Smooth muscle cell (in vitro differentiated cells): ENCODE measurements around the gene KMT5C. TPM values are rescaled to one million over a fixed set of nuclear protein-coding genes. Genes with fewer than 3 reads are reported as not detected.

Experiments used
- DNase-seq: peaks from one replicate; lab custom pipeline; 2025; ENCODE audit not compliant: unreplicated experiment; lab: John Stamatoyannopoulos, UW
- H2AFZ ChIP-seq: fragments of 200-600 bp; sonication (generic); 2 replicates; pipeline ENCODE4 v1.6.0; 2016; ENCODE audit warnings: antibody characterized with exemption, low read depth, mild to moderate bottlenecking
- H3F3A ChIP-seq: fragments of 200-600 bp; sonication (generic); 2 replicates; pipeline ENCODE4 v1.6.0; 2017; ENCODE audit warnings: antibody characterized with exemption, low read depth
- H3K27ac ChIP-seq: fragments of 200-600 bp; sonication (generic); 2 replicates; pipeline ENCODE4 v1.5.1; 2016; ENCODE audit warnings: low read depth, mild to moderate bottlenecking
- H3K27me3 ChIP-seq: fragments of 200-600 bp; sonication (generic); 2 replicates; pipeline ENCODE4 v1.6.1; 2016; ENCODE audit warnings: low read depth, mild to moderate bottlenecking
- H3K36me3 ChIP-seq: fragments of 200-600 bp; sonication (generic); 2 replicates; pipeline ENCODE4 v1.5.1; 2016; ENCODE audit warnings: low read depth
- H3K4me1 ChIP-seq: fragments of 200-600 bp; sonication (generic); 2 replicates; pipeline ENCODE4 v1.5.1; 2016; ENCODE audit warnings: low read depth
- H3K4me2 ChIP-seq: fragments of 200-600 bp; sonication (generic); 2 replicates; pipeline ENCODE4 v1.6.0; 2016; ENCODE audit warnings: mild to moderate bottlenecking
- H3K4me3 ChIP-seq: fragments of 200-600 bp; sonication (generic); 2 replicates; pipeline ENCODE4 v1.5.1; 2016; ENCODE audit warnings: mild to moderate bottlenecking
- H3K79me2 ChIP-seq: fragments of 200-600 bp; sonication (generic); 2 replicates; pipeline ENCODE4 v1.6.0; 2016; ENCODE audit warnings: low read depth, mild to moderate bottlenecking
- H3K9ac ChIP-seq: fragments of 200-600 bp; sonication (generic); 2 replicates; pipeline ENCODE4 v1.6.0; 2016; ENCODE audit warnings: low read depth
- H3K9me3 ChIP-seq: fragments of 200-600 bp; sonication (generic); replicated peaks from 2 replicates; pipeline ENCODE4 v1.5.1; 2016; ENCODE audit warnings: low read depth
- H4K20me1 ChIP-seq: fragments of 200-600 bp; sonication (generic); 2 replicates; pipeline ENCODE4 v1.6.0; 2016; ENCODE audit warnings: low read depth
- WGBS: methylation state at CpG from one replicate; pipeline ENCODE4 v1.1.7; 2016; ENCODE audit warnings: low lambda C conversion rate; 5-methylcytosine and 5-hydroxymethylcytosine counted together
- polyA plus RNA-seq: library from polyadenylated mRNA; unstranded; fragments of >200 nt; fragmentation: Nextera tagmentation; extraction: Ambion mirVana; gene quantifications from 2 replicates; pipeline ENCODE4 v1.2.1, GENCODE V29; 2016
- total RNA-seq: library from RNA; depleted of rRNA; stranded (reverse); fragments of >200 nt; gene quantifications from 2 replicates; pipeline ENCODE4 v1.2.3, GENCODE V29; 2014
- TF ChIP-seq, protein P1 (sequence below): fragments of 200-600 bp; sonication (generic); IDR thresholded peaks from 2 replicates; pipeline ENCODE4 v1.5.1; 2017; ENCODE audit warnings: borderline replicate concordance, mild to moderate bottlenecking, antibody characterized with exemption; ENCODE audit not compliant: insufficient read depth, poor library complexity, severe bottlenecking

The KMT5C gene
- total and polyA plus RNA-seq, 2 experiments from 2014 or later = 23.2 to 26.1 TPM

DNA sequence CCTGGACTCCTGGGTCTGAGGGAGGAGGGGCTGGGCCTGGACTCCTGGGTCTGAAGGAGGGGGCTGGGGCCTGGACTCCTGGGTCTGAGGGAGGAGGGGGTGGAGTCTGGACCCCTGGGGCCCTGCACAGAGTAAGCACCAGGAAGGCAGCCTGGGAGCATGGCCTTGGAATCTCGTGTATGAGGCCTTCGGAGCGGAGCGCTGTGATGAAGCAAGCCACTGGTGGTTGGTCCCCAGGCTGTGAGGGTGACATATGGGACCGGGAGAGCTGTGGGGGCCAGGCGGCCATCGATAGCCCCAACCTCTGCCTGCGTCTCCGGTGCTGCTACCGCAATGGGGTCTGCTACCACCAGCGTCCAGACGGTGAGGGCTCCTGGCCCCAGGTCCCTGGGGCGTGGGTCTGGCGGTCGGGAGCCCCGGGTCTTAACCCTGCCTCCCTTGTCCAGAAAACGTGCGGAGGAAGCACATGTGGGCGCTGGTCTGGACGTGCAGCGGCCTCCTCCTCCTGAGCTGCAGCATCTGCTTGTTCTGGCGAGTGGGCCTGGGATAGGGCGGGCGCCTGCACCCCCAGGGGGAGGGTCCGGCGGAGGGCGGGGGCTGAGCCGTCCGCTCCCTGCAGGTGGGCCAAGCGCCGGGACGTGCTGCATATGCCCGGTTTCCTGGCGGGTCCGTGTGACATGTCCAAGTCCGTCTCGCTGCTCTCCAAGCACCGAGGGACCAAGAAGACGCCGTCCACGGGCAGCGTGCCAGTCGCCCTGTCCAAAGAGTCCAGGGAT lies 37.9 kb downstream of the KMT5C start:
- 23% methylated on average over 34 of the region's 43 CpGs for WGBS
- DNase-seq = no peak
- Histone ChIP-seq H3K9ac (no peak overlapping the region), H3K27me3 (no peaks in the 10 kb centered on the region), H3K4me3 (no peak overlapping the region), H3K27ac (no peak overlapping the region), H2AFZ (no peak overlapping the region), H4K20me1 (no peaks in the 10 kb centered on the region), H3K79me2 (no peaks in the 10 kb centered on the region), H3K9me3 (no peaks in the 10 kb centered on the region), H3K4me2 (peak overlapping the region; percentile 66), H3F3A (no peaks in the 10 kb centered on the region), H3K4me1 (peaks cover 37% of the 10 kb centered on the region), H3K36me3 (no peaks in the 10 kb centered on the region)
- TF ChIP-seq, protein P1, sequence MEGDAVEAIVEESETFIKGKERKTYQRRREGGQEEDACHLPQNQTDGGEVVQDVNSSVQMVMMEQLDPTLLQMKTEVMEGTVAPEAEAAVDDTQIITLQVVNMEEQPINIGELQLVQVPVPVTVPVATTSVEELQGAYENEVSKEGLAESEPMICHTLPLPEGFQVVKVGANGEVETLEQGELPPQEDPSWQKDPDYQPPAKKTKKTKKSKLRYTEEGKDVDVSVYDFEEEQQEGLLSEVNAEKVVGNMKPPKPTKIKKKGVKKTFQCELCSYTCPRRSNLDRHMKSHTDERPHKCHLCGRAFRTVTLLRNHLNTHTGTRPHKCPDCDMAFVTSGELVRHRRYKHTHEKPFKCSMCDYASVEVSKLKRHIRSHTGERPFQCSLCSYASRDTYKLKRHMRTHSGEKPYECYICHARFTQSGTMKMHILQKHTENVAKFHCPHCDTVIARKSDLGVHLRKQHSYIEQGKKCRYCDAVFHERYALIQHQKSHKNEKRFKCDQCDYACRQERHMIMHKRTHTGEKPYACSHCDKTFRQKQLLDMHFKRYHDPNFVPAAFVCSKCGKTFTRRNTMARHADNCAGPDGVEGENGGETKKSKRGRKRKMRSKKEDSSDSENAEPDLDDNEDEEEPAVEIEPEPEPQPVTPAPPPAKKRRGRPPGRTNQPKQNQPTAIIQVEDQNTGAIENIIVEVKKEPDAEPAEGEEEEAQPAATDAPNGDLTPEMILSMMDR = no peak

DNA sequence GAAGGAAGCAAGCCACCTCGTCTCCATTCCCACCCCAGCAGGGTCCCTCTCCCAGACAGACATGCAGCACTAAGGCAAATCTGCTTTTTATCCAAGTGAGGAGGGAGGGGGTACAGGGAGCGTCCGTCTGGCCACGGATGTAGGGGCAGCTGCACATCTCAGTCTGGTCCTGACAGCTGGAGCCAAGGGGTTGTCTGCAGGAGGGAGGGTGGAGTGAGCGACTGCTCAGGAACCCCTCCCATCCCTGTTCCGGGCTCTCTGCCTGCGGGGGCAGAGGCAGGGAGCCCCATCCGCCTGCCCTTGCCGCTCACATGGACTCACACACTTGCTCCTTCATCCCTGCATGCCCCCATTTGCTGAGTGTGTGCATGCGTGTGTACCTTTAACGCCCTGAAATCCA lies 39.5 kb downstream of the KMT5C start:
- Histone ChIP-seq H3K79me2 (no peaks in the 10 kb centered on the region), H3K9ac (no peak overlapping the region), H3K4me1 (peaks cover 32% of the 10 kb centered on the region), H4K20me1 (no peaks in the 10 kb centered on the region), H3K27ac (no peak overlapping the region), H3K36me3 (no peaks in the 10 kb centered on the region), H3F3A (no peaks in the 10 kb centered on the region), H3K4me3 (no peak overlapping the region), H3K9me3 (no peaks in the 10 kb centered on the region), H3K27me3 (no peaks in the 10 kb centered on the region), H3K4me2 (no peak overlapping the region), H2AFZ (no peak overlapping the region)
- WGBS = 74% methylated on average over 11 of the region's 11 CpGs
- DNase-seq = no peak
- TF ChIP-seq, protein P1 = no peak

DNA sequence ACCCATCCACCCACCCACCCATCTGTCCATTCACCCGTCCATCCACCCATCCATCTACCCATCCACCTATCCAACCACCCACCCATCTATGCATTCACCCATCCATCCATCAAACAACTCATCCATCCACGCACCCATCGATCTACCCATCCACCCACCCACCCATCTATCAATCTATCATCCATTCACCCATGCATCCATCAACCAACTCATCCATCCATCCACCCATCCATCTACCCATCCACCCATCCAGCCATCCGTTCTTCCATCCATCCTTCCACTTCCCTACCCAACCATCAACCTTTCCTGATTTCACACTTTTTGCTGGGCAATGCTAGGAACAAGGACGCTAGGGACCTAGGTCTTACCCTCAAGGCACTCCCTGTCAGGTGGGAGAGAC lies 42.3 kb downstream of the KMT5C start:
- peaks cover 30% of the 10 kb centered on the region for H3K4me1 ChIP-seq
- no peak for DNase-seq
- H3K36me3 ChIP-seq = no peaks in the 10 kb centered on the region
- no peak overlapping the region for H2AFZ ChIP-seq
- peaks cover 12% of the 10 kb centered on the region for H3K79me2 ChIP-seq
- no peak overlapping the region for H3K4me2 ChIP-seq
- H4K20me1 ChIP-seq = peaks cover 12% of the 10 kb centered on the region
- no peak overlapping the region for H3K4me3 ChIP-seq
- no peaks in the 10 kb centered on the region for H3K9me3 ChIP-seq
- H3K27ac ChIP-seq = no peak overlapping the region
- H3K9ac ChIP-seq = no peak overlapping the region
- 98% methylated on average over 4 of the region's 5 CpGs for WGBS
- no peaks in the 10 kb centered on the region for H3K27me3 ChIP-seq
- H3F3A ChIP-seq = peaks cover 9% of the 10 kb centered on the region
- TF ChIP-seq, protein P1 = no peak

DNA sequence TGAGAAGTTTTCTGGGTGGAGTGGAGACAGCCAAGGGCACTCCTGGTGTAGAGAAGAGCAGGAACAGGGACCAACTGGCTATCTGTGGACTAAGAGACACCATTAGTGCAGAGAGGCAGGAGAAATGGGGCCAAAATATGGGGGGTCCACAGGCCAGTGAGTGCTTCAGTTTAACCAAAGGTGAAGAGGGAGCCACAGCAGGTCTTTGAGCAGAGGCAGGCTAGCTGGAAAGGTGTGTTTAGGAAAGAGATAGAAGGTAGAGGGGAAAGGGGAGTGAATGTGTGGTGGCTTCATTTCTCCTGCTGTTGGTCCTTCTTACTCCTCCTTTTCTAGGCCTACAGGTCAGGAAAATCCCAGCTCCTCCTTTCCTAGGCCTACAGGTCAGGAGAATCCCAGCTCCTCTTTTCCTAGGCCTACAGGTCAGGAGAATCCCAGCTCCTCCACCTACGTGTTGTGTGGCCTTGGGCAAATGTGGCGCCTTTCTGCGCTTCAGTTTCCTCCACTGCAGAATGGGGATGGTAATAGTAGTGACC lies 42.9 kb downstream of the KMT5C start:
- H3K27ac ChIP-seq = no peak overlapping the region
- peaks cover 9% of the 10 kb centered on the region for H3F3A ChIP-seq
- no peaks in the 10 kb centered on the region for H3K36me3 ChIP-seq
- H2AFZ ChIP-seq = no peak overlapping the region
- no peaks in the 10 kb centered on the region for H3K27me3 ChIP-seq
- TF ChIP-seq, protein P1 = no peak
- peaks cover 18% of the 10 kb centered on the region for H3K79me2 ChIP-seq
- no peak overlapping the region for H3K4me3 ChIP-seq
- DNase-seq = no peak
- H3K9ac ChIP-seq = no peak overlapping the region
- no peak overlapping the region for H3K4me2 ChIP-seq
- H3K4me1 ChIP-seq = peaks cover 33% of the 10 kb centered on the region
- H4K20me1 ChIP-seq = peaks cover 18% of the 10 kb centered on the region
- H3K9me3 ChIP-seq = no peaks in the 10 kb centered on the region
- 98% methylated on average over 3 of the region's 3 CpGs for WGBS
